Activated CD4-positive, alpha-beta memory T cell treated with anti-CD3 and anti-CD28 coated beads for 36 hours (primary cell): ENCODE measurements around the gene LRBA. TPM values are rescaled to one million over a fixed set of nuclear protein-coding genes. Genes with fewer than 3 reads are reported as not detected.

Experiments used
- CTCF ChIA-PET: fragments of 350-600 bp; sonication (Branson Sonifier 250); formaldehyde crosslinking; loops from one replicate; lab custom pipeline; 2021; ENCODE audit warnings: antibody characterized with exemption, inconsistent platforms; lab: Charles Lee
- POLR2A ChIA-PET: fragments of 350-600 bp; sonication (Branson Sonifier 250); formaldehyde crosslinking; loops from one replicate; lab custom pipeline; 2021; ENCODE audit warnings: antibody characterized with exemption; lab: Charles Lee
- DNase-seq: peaks from one replicate; pipeline ENCODE4 v3.0.0-alpha.2; 2020
- H3K27ac Mint-ChIP-seq: one replicate; pipeline ENCODE4 v1.8.0; 2021; ENCODE audit warnings: mixed read lengths
- H3K27me3 Mint-ChIP-seq: one replicate; pipeline ENCODE4 v1.8.0; 2021; ENCODE audit warnings: mixed read lengths
- H3K36me3 Mint-ChIP-seq: one replicate; pipeline ENCODE4 v1.8.0; 2021; ENCODE audit warnings: mixed read lengths
- H3K4me1 Mint-ChIP-seq: one replicate; pipeline ENCODE4 v1.8.0; 2021; ENCODE audit warnings: low read depth, mixed read lengths
- H3K4me3 Mint-ChIP-seq: one replicate; pipeline ENCODE4 v1.8.0; 2021; ENCODE audit warnings: mild to moderate bottlenecking, mixed read lengths
- H3K9me3 Mint-ChIP-seq: one replicate; pipeline ENCODE4 v1.8.0; 2021; ENCODE audit warnings: mixed read lengths
- intact Hi-C: fragments of 100-400 bp; cut with micrococcal nuclease; formaldehyde crosslinking; loops from one replicate; pipeline ENCODE4 v1.15.1; 2023
- total RNA-seq, 2 experiments: library from RNA; stranded (reverse); gene quantifications; one replicate each; pipeline ENCODE4 v1.2.3, GENCODE V29; 2021

The LRBA gene
- total RNA-seq, 2 experiments from 2014 or later, result 62.4 to 63.7 TPM

DNA sequence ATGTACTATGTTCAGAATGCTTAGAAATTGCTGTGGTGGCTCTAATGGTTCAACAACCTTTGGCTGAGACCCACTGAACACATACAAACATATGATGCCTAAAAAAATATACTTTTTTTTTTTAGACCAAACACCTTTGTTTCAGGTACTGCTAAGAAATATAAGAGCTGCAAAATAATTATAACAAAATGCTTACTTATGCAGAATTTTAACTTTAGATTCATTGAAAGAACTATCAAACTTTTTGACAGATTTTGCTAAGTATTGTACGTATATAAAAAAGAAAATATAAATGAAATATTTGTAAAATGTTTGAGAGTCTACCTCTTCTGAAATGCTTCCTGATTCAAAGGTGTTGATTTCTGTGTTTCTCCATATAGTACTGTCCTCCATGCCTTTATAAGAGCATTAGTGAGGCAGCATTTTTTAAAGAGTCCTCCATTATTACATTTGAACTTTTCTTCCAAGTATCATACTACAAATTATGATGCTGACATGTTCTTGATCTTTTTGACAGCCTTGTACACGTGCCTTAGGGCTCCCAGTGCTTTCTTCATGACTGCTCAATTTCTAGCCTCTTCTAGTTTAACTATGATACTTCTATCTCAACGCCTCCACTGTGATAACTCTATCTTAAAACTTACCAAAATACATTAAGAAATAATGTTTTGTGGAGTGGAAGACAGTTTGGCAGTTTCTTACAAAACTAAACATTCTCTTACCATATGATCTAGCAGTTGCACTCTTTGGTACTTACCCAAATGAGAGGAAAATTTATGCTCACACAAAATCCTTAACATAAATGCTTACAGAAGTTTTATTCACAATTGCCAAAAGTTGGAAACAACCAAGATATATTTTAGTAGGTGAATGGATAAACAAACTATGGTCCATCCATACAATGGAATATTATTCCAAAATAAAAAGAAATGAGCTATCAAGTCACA is 645.4 kb downstream of the LRBA start:
- no peak for DNase-seq
- POLR2A ChIA-PET, result no interaction called here
- CTCF ChIA-PET, result interaction anchor here (0.6 kb wide), 1 partner anchor 115 kb away, joined by 3 read pairs; no protein-coding TSS in a partner anchor
- intact Hi-C loops, result no loop called here
- no peaks in the 10 kb centered on the region for H3K9me3 Mint-ChIP-seq
- H3K4me1 Mint-ChIP-seq, result no peaks in the 10 kb centered on the region
- no peaks in the 10 kb centered on the region for H3K27me3 Mint-ChIP-seq
- H3K4me3 Mint-ChIP-seq, result no peak overlapping the region
- peaks cover 12% of the 10 kb centered on the region for H3K36me3 Mint-ChIP-seq
- no peak overlapping the region for H3K27ac Mint-ChIP-seq

- Mint-ChIP-seq H3K9me3 (no peaks in the 10 kb centered on the region), H3K4me1 (no peaks in the 10 kb centered on the region), H3K27ac (no peak overlapping the region), H3K27me3 (no peaks in the 10 kb centered on the region), H3K4me3 (no peak overlapping the region), H3K36me3 (peaks cover 8% of the 10 kb centered on the region)
- DNase-seq, result no peak
- ChIA-PET POLR2A (no interaction called here), CTCF (interaction anchor here (0.6 kb wide), 1 partner anchor 607 kb away, joined by 3 read pairs; no protein-coding TSS in a partner anchor)
- intact Hi-C loops, result no loop called here
Observed at GRCh38 chr4:150368667-150369066, 646.4 kb downstream of the LRBA start.

GRCh38 chr4:150367326-150367725 is 647.8 kb downstream of the LRBA start:
- H3K27me3 Mint-ChIP-seq, result no peaks in the 10 kb centered on the region
- no peaks in the 10 kb centered on the region for H3K9me3 Mint-ChIP-seq
- H3K27ac Mint-ChIP-seq, result no peak overlapping the region
- H3K36me3 Mint-ChIP-seq, result no peaks in the 10 kb centered on the region
- intact Hi-C loops, result no loop called here
- ChIA-PET CTCF (no interaction called here), POLR2A (no interaction called here)
- H3K4me1 Mint-ChIP-seq, result no peaks in the 10 kb centered on the region
- no peak for DNase-seq
- no peak overlapping the region for H3K4me3 Mint-ChIP-seq

- CTCF ChIA-PET, result no interaction called here
- no peak for DNase-seq
- Mint-ChIP-seq H3K27me3 (no peaks in the 10 kb centered on the region), H3K9me3 (no peaks in the 10 kb centered on the region), H3K4me3 (no peak overlapping the region), H3K27ac (no peak overlapping the region), H3K36me3 (no peaks in the 10 kb centered on the region), H3K4me1 (no peaks in the 10 kb centered on the region)
- POLR2A ChIA-PET, result no interaction called here
- intact Hi-C loops, result no loop called here
Observed at GRCh38 chr4:150366487-150366999, 648.5 kb downstream of the LRBA start.

DNA sequence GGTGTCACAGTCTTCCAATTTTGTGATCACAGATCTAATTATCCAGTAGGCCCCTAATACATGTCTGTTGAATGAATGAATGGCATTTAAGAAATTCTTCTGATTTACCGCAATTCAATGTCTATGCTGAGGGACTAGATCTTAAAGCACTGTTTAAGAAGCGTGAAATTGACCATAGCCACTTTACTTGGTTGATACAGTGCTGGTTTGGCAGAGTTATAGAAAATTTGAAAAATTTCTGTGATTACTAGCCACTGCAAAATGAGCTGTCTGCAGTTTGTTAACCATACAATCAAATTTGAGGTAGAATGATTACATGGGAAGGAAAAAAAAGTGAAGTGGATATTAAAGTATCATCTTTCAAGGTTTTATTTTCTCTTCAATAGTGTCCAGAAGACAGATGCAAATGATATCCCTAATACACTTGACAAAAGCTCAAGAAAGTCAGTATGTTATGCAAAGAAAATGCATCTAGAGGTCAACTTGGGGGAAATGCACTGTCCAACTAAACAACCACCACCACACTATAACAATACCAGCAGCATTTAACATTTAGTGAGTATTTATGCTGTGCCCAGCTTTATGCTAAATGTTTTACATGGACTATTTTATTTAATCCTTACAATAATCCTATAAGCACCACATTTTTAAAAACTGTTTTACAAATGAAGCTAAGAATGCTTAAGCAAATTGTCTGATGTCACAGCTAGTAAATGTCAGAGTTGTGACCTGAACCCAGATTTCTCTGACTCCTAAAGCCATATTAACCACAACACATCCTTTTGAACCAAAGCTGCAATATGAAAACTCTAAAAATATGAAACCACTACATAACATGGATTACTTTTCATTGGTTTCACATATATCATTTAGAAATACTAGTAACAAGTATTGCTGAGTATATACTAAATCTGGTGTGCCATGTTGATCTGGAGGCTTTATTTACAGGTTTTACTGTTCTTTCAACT is 651.1 kb downstream of the LRBA start:
- intact Hi-C loops, result no loop called here
- H3K4me3 Mint-ChIP-seq, result no peak overlapping the region
- H3K27me3 Mint-ChIP-seq, result no peaks in the 10 kb centered on the region
- ChIA-PET CTCF (no interaction called here), POLR2A (no interaction called here)
- no peaks in the 10 kb centered on the region for H3K36me3 Mint-ChIP-seq
- H3K4me1 Mint-ChIP-seq, result no peaks in the 10 kb centered on the region
- no peak overlapping the region for H3K27ac Mint-ChIP-seq
- DNase-seq, result no peak
- no peaks in the 10 kb centered on the region for H3K9me3 Mint-ChIP-seq

DNA sequence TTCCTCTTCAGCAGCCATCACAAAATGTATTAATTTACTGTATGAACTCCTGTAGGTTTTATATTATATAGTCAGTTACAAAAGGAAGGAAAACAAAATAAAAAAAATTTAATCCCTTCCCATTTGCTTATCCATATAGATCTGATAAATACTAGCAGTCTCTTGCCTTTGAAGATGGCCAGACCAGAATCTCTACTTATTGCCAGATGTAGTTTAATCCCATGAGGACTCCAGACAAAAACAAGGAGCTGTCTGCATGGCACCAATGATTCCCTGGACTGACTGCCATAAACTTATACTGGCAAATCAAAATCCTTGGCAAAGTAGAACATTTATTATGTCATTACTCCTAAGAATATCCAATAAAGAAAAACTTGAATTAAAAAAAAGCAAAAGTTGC is 656.4 kb downstream of the LRBA start:
- Mint-ChIP-seq H3K9me3 (no peaks in the 10 kb centered on the region), H3K36me3 (no peaks in the 10 kb centered on the region), H3K27ac (no peak overlapping the region), H3K4me1 (no peaks in the 10 kb centered on the region), H3K4me3 (no peak overlapping the region), H3K27me3 (no peaks in the 10 kb centered on the region)
- POLR2A ChIA-PET, result no interaction called here
- intact Hi-C loops, result no loop called here
- CTCF ChIA-PET, result no interaction called here
- no peak for DNase-seq

- ChIA-PET POLR2A (no interaction called here), CTCF (no interaction called here)
- Mint-ChIP-seq H3K27ac (no peak overlapping the region), H3K27me3 (no peaks in the 10 kb centered on the region), H3K4me3 (no peak overlapping the region), H3K36me3 (no peaks in the 10 kb centered on the region), H3K4me1 (no peaks in the 10 kb centered on the region), H3K9me3 (no peaks in the 10 kb centered on the region)
- intact Hi-C loops, result no loop called here
- DNase-seq, result no peak
Observed at GRCh38 chr4:150357829-150358228, 657.3 kb downstream of the LRBA start.

GRCh38 chr4:150355858-150356455 is 659.1 kb downstream of the LRBA start:
- Mint-ChIP-seq H3K27me3 (no peaks in the 10 kb centered on the region), H3K9me3 (no peaks in the 10 kb centered on the region), H3K36me3 (no peaks in the 10 kb centered on the region), H3K4me1 (no peaks in the 10 kb centered on the region), H3K4me3 (no peak overlapping the region), H3K27ac (no peak overlapping the region)
- ChIA-PET POLR2A (no interaction called here), CTCF (no interaction called here)
- no peak for DNase-seq
- intact Hi-C loops, result no loop called here

DNA sequence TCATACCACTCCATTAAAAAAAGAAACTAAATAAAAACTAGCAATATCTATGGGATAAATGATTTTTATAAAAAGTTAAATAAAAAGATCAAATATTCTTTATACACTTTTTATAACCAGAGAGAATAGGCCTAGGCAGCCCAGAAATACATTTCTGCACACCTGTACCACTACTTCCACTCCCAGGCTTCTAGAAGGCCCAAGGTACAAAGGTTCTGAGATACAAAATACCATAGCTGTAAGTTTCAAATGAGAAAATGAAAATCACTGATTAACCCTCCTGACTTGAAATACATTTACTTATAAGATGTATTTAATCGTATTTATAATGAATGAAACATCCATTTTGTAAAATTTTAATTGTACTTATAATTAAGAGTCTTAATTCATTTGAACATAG is 659.7 kb downstream of the LRBA start:
- POLR2A ChIA-PET, result no interaction called here
- Mint-ChIP-seq H3K27me3 (no peaks in the 10 kb centered on the region), H3K27ac (no peak overlapping the region), H3K9me3 (no peaks in the 10 kb centered on the region), H3K4me1 (no peaks in the 10 kb centered on the region), H3K36me3 (no peaks in the 10 kb centered on the region), H3K4me3 (no peak overlapping the region)
- no peak for DNase-seq
- CTCF ChIA-PET, result no interaction called here
- intact Hi-C loops, result no loop called here

GRCh38 chr4:150354214-150354796 is 660.8 kb downstream of the LRBA start:
- Mint-ChIP-seq H3K27ac (no peak overlapping the region), H3K27me3 (no peaks in the 10 kb centered on the region), H3K4me1 (no peaks in the 10 kb centered on the region), H3K4me3 (no peak overlapping the region), H3K36me3 (no peaks in the 10 kb centered on the region), H3K9me3 (no peaks in the 10 kb centered on the region)
- ChIA-PET CTCF (no interaction called here), POLR2A (no interaction called here)
- DNase-seq, result no peak
- intact Hi-C loops, result no loop called here

- no peak overlapping the region for H3K27ac Mint-ChIP-seq
- no peak overlapping the region for H3K4me3 Mint-ChIP-seq
- no peak for DNase-seq
- ChIA-PET CTCF (no interaction called here), POLR2A (no interaction called here)
- H3K36me3 Mint-ChIP-seq, result peaks cover 8% of the 10 kb centered on the region
- intact Hi-C loops, result no loop called here
- no peaks in the 10 kb centered on the region for H3K4me1 Mint-ChIP-seq
- no peaks in the 10 kb centered on the region for H3K27me3 Mint-ChIP-seq
- no peaks in the 10 kb centered on the region for H3K9me3 Mint-ChIP-seq
Observed at GRCh38 chr4:150348079-150348478, 667.0 kb downstream of the LRBA start.
